Measurements from ENCODE around the gene TCEAL7.
A peak's percentile ranks its signal among the peaks of the same experiment; 100 is the strongest.
"Not testable (repeated sequence)": the region's sequence is repeated elsewhere in the genome, so short reads cannot be mapped to it uniquely, and the experiment has no call there.

The TCEAL7 gene, protein sequence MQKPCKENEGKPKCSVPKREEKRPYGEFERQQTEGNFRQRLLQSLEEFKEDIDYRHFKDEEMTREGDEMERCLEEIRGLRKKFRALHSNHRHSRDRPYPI

GRCh38 chrX:103329991-103330390, at the start of gene TCEAL7:
TCEAL7 (plus strand) TSS chrX:103330239; CDS start chrX:103331404, 1,165 bp downstream.
- TF ChIP-seq CTCF (IDR thresholded peaks at IDR 0.05; ENCODE audit: low read depth, low read length) = no peak
- peak within 1 kb of the TSS; percentile 55 for H3K4me3 ChIP-seq (ENCODE audit: low read depth, low read length)

GRCh38 chrX:103293118-103293517, 36.9 kb upstream of the TCEAL7 start:
- no peak for TF ChIP-seq CTCF (IDR thresholded peaks at IDR 0.05; ENCODE audit: low read depth, low read length)

DNA sequence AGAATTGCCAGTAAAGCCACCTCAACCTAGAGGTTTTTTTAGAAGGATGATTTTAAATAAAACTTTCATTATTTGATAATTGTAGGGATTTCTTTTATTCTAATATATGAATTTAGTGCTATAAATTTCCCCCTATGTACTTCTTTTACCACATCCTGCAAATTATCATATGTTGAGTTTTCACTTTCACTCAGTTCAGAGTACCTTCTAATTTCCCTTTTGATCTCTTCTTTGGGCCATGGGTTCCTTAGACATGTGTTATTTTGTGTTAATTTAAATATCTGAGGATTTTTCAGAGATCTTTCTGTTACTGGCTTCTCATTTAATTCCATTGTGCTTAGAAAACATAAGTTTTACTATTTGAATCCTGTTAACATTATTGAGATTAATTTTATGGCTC, 25.3 kb upstream of the TCEAL7 start:
- no peak for TF ChIP-seq CTCF (IDR thresholded peaks at IDR 0.05; ENCODE audit: low read depth, low read length)
- no peak overlapping the region for H3K4me3 ChIP-seq (ENCODE audit: low read depth, low read length)

More at GRCh38 chrX:103293118-103293517, 36.9 kb upstream of the TCEAL7 start:
- no peak overlapping the region for H3K4me3 ChIP-seq (ENCODE audit: low read depth, low read length)

DNA sequence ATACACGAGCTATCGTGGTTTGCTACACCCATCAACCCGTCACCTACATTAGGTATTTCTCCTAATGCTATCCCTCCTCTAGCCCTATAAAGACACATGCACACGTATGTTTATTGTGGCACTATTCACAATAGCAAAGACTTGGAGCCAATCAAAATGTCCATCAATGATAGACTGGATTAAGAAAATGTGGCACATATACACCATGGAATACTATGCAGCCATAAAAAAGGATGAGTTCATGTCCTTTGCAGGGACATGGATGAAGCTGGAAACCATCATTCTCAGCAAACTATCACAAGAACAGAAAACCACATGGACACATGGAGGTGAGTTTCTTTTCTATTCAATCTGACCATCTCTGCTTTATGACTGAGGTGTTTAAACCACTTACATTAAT, 24.4 kb upstream of the TCEAL7 start:
- H3K4me3 ChIP-seq (ENCODE audit: low read depth, low read length) = not testable (repeated sequence)

GRCh38 chrX:103309860-103310554, 20.0 kb upstream of the TCEAL7 start:
- TF ChIP-seq CTCF (IDR thresholded peaks at IDR 0.05; ENCODE audit: low read depth, low read length) = no peak
- H3K4me3 ChIP-seq (ENCODE audit: low read depth, low read length) = peak overlapping the region; percentile 27; the same call in 1 of the 2 replicates

GRCh38 chrX:103310555-103311398, 19.3 kb upstream of the TCEAL7 start, which contains the start of gene BEX2:
BEX2 (minus strand) TSS chrX:103310990; CDS start chrX:103309976, 1,014 bp downstream.
- peak within 1 kb of the TSS; percentile 27; the same call in 1 of the 2 replicates for H3K4me3 ChIP-seq (ENCODE audit: low read depth, low read length)
- no peak for TF ChIP-seq CTCF (IDR thresholded peaks at IDR 0.05; ENCODE audit: low read depth, low read length)

DNA sequence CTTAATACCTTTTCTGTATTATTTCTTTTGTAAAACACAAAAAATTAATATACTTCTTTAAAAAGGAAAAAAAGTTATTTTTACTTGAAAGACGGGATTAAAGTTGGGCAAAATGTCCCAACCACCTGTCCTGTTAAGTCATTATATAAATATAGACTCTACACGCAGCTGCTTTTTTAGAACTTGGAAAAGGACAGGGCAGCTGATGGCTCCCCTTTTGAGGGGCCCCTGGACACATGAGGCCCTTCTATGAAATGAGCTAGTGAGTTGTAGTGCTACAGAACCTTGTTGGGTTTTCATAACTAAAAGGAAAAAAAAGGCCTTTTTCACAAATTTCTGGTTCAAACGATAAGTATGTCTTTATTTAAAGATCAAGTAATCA, 18.6 kb upstream of the TCEAL7 start:
- no peak overlapping the region for H3K4me3 ChIP-seq (ENCODE audit: low read depth, low read length)
- TF ChIP-seq CTCF (IDR thresholded peaks at IDR 0.05; ENCODE audit: low read depth, low read length) = no peak

Data from WI38 (cell line).